MM.1S (cell line): ENCODE data around the gene CD300LF.

Experiments used
- DNase-seq: peaks from one replicate; pipeline ENCODE4 v3.0.0-alpha.2; 2015
- H2AFZ ChIP-seq: fragments of 300-600 bp; sonication (generic); 2 replicates; pipeline ENCODE4 v1.6.0; 2016; ENCODE audit warnings: antibody characterized with exemption, low read length
- H3F3A ChIP-seq: fragments of 300-600 bp; sonication (generic); 2 replicates; pipeline ENCODE4 v1.6.1; 2016; ENCODE audit warnings: mild to moderate bottlenecking, antibody characterized with exemption, low read length, moderate library complexity, mixed read lengths; ENCODE audit not compliant: insufficient read depth
- H3K27ac ChIP-seq: fragments of 300-600 bp; sonication (generic); 2 replicates; pipeline ENCODE4 v1.5.1; 2016; ENCODE audit warnings: mild to moderate bottlenecking, low read length
- H3K27me3 ChIP-seq: fragments of 300-600 bp; sonication (generic); replicated peaks from 2 replicates; pipeline ENCODE4 v1.6.0; 2016; ENCODE audit warnings: low read length; ENCODE audit not compliant: insufficient read depth
- H3K36me3 ChIP-seq: fragments of 300-600 bp; sonication (generic); replicated peaks from 2 replicates; pipeline ENCODE4 v1.6.1; 2016; ENCODE audit warnings: mild to moderate bottlenecking, low read length, mixed read lengths; ENCODE audit not compliant: insufficient read depth
- H3K4me1 ChIP-seq: fragments of 300-600 bp; sonication (generic); 2 replicates; pipeline ENCODE4 v1.6.1; 2016; ENCODE audit warnings: low read length, mixed read lengths
- H3K4me2 ChIP-seq: fragments of 300-600 bp; sonication (generic); 2 replicates; pipeline ENCODE4 v1.6.0; 2016; ENCODE audit warnings: low read depth, low read length
- H3K4me3 ChIP-seq: fragments of 300-600 bp; sonication (generic); 2 replicates; pipeline ENCODE4 v1.5.1; 2016; ENCODE audit warnings: low read length, mixed read lengths
- H3K79me2 ChIP-seq: fragments of 300-600 bp; sonication (generic); 2 replicates; pipeline ENCODE4 v1.6.1; 2016; ENCODE audit warnings: mixed run types, low read length, mixed read lengths
- H3K9ac ChIP-seq: fragments of 300-600 bp; sonication (generic); 2 replicates; pipeline ENCODE4 v1.6.1; 2016; ENCODE audit warnings: low read length, mixed read lengths
- H3K9me2 ChIP-seq: fragments of 300-600 bp; sonication (generic); replicated peaks from 2 replicates; pipeline ENCODE4 v1.6.1; 2016; ENCODE audit warnings: mild to moderate bottlenecking, low read length, mixed read lengths; ENCODE audit not compliant: insufficient read depth
- H3K9me3 ChIP-seq: fragments of 300-600 bp; sonication (generic); replicated peaks from 2 replicates; pipeline ENCODE4 v1.6.1; 2016; ENCODE audit warnings: mild to moderate bottlenecking, low read length, mixed read lengths; ENCODE audit not compliant: insufficient read depth
- H4K20me1 ChIP-seq: fragments of 300-600 bp; sonication (generic); 2 replicates; pipeline ENCODE4 v1.6.1; 2016; ENCODE audit warnings: mild to moderate bottlenecking, low read length, moderate library complexity, mixed read lengths; ENCODE audit not compliant: insufficient read depth
- EZH2 ChIP-seq: fragments of 300-600 bp; sonication (generic); optimal IDR thresholded peaks from 2 replicates; pipeline ENCODE3; 2017; ENCODE audit warnings: low read depth, mild to moderate bottlenecking, antibody characterized with exemption, low read length, mixed read lengths
- EZH2phosphoT487 ChIP-seq: fragments of 300-600 bp; sonication (generic); IDR thresholded peaks from 2 replicates; pipeline ENCODE4 v1.6.1; 2018; ENCODE audit warnings: antibody characterized with exemption, low read length
- TF ChIP-seq, protein P1 (sequence below): fragments of 300-600 bp; sonication (generic); IDR thresholded peaks from 2 replicates; pipeline ENCODE4 v1.5.1; 2016; ENCODE audit warnings: antibody characterized with exemption, low read length, mixed read lengths

The CD300LF gene

GRCh38 chr17:74682471-74683190, 30.1 kb downstream of the CD300LF start:
- Histone ChIP-seq H4K20me1 (no peaks in the 10 kb centered on the region), H2AFZ (no peak overlapping the region), H3F3A (no peaks in the 10 kb centered on the region), H3K4me3 (no peak overlapping the region), H3K27me3 (no peaks in the 10 kb centered on the region), H3K36me3 (no peaks in the 10 kb centered on the region), H3K27ac (no peak overlapping the region), H3K79me2 (no peaks in the 10 kb centered on the region), H3K4me2 (no peak overlapping the region), H3K9me3 (no peaks in the 10 kb centered on the region), H3K9ac (no peak overlapping the region), H3K9me2 (no peaks in the 10 kb centered on the region), H3K4me1 (peaks cover 10% of the 10 kb centered on the region)
- DNase-seq: no peak
- TF ChIP-seq, protein P1, sequence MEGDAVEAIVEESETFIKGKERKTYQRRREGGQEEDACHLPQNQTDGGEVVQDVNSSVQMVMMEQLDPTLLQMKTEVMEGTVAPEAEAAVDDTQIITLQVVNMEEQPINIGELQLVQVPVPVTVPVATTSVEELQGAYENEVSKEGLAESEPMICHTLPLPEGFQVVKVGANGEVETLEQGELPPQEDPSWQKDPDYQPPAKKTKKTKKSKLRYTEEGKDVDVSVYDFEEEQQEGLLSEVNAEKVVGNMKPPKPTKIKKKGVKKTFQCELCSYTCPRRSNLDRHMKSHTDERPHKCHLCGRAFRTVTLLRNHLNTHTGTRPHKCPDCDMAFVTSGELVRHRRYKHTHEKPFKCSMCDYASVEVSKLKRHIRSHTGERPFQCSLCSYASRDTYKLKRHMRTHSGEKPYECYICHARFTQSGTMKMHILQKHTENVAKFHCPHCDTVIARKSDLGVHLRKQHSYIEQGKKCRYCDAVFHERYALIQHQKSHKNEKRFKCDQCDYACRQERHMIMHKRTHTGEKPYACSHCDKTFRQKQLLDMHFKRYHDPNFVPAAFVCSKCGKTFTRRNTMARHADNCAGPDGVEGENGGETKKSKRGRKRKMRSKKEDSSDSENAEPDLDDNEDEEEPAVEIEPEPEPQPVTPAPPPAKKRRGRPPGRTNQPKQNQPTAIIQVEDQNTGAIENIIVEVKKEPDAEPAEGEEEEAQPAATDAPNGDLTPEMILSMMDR: no peak
- TF ChIP-seq EZH2phosphoT487 (no peak), EZH2 (no peak)

- Histone ChIP-seq H3K9ac (no peak overlapping the region), H4K20me1 (no peaks in the 10 kb centered on the region), H3K27ac (no peak overlapping the region), H3K79me2 (no peaks in the 10 kb centered on the region), H3K4me2 (no peak overlapping the region), H3K4me1 (peaks cover 8% of the 10 kb centered on the region), H3F3A (no peaks in the 10 kb centered on the region), H3K36me3 (no peaks in the 10 kb centered on the region), H2AFZ (no peak overlapping the region), H3K9me3 (no peaks in the 10 kb centered on the region), H3K27me3 (no peaks in the 10 kb centered on the region), H3K4me3 (no peak overlapping the region), H3K9me2 (no peaks in the 10 kb centered on the region)
- no peak for DNase-seq
- TF ChIP-seq EZH2phosphoT487 (no peak), EZH2 (no peak)
- TF ChIP-seq, protein P1: no peak
These were observed 30.7 kb downstream of the CD300LF start for GRCh38 chr17:74682028-74682427.

GRCh38 chr17:74680941-74681340, 31.8 kb downstream of the CD300LF start:
- H3K79me2 ChIP-seq: no peaks in the 10 kb centered on the region
- H4K20me1 ChIP-seq: no peaks in the 10 kb centered on the region
- H3K4me3 ChIP-seq: no peak overlapping the region
- H3K27ac ChIP-seq: no peak overlapping the region
- H3K36me3 ChIP-seq: no peaks in the 10 kb centered on the region
- H3K27me3 ChIP-seq: no peaks in the 10 kb centered on the region
- H3K4me1 ChIP-seq: peaks cover 8% of the 10 kb centered on the region
- TF ChIP-seq, protein P1: no peak
- no peaks in the 10 kb centered on the region for H3K9me2 ChIP-seq
- H3F3A ChIP-seq: no peaks in the 10 kb centered on the region
- H3K4me2 ChIP-seq: no peak overlapping the region
- no peak overlapping the region for H2AFZ ChIP-seq
- no peaks in the 10 kb centered on the region for H3K9me3 ChIP-seq
- no peak for DNase-seq
- no peak overlapping the region for H3K9ac ChIP-seq
